ENCODE measurements around the gene CLDN9. TPM values are rescaled to one million over a fixed set of nuclear protein-coding genes. Genes with fewer than 3 reads are reported as not detected.
A peak's percentile ranks its signal among the peaks of the same experiment; 100 is the strongest.

The CLDN9 gene
- 1 to 10 TPM in 4 of 6 donors, under 1 TPM in 2; 0.57 to 5.9 (median 1.1) TPM for total RNA-seq

GRCh38 chr16:3012828-3013420 is at the start of gene CLDN9:
Gene CLDN9 (plus strand): TSS chr16:3012923. CDS start chr16:3013363, 440 bp downstream.
- ATAC-seq (ENCODE audit: low FRiP score in 2 of 2) (peak; percentile 37 to 62), DNase-seq (peak; percentile 76 to 85)
- Histone ChIP-seq H3K4me1 (peaks cover 12 to 39% (median 28%) of the 10 kb centered on the region in 4 donors), H3K36me3 (no peaks in the 10 kb centered on the region), H3K27me3 (peaks cover 0 to 8% (median 1%) of the 10 kb centered on the region in 4 donors), H3K27ac (peak within 1 kb of the TSS in 1 of 4 donors; percentile 26), H3K9me3 (no peaks in the 10 kb centered on the region), H3K4me3 (no peak within 1 kb of the TSS)
- WGBS, 2 donors: 27 to 61% methylated on average over 12 to 20 of the region's 27 CpGs
- no peak for TF ChIP-seq EP300 (IDR thresholded peaks at IDR 0.05)
- peak in 1 of 4 donors; percentile 51 for TF ChIP-seq POLR2A (IDR thresholded peaks at IDR 0.05)
- TF ChIP-seq CTCF (IDR thresholded peaks at IDR 0.05): no peak
- peak in 1 of 2 donors; percentile 65 for TF ChIP-seq POLR2AphosphoS5 (IDR thresholded peaks at IDR 0.05)

GRCh38 chr16:2963074-2963722 is 49.5 kb upstream of the CLDN9 start:
- no peak for ATAC-seq (ENCODE audit: low FRiP score in 2 of 2)
- TF ChIP-seq POLR2A (IDR thresholded peaks at IDR 0.05) (no peak), POLR2AphosphoS5 (IDR thresholded peaks at IDR 0.05) (no peak), CTCF (IDR thresholded peaks at IDR 0.05) (no peak), EP300 (IDR thresholded peaks at IDR 0.05) (no peak)
- Histone ChIP-seq H3K4me3 (peak overlapping the region in 2 of 4 donors; percentile 24 to 38), H3K27ac (no peak overlapping the region), H3K4me1 (peaks cover 37 to 58% (median 46%) of the 10 kb centered on the region in 4 donors), H3K9me3 (no peaks in the 10 kb centered on the region), H3K36me3 (no peaks in the 10 kb centered on the region), H3K27me3 (peaks cover 0 to 67% (median 48%) of the 10 kb centered on the region in 4 donors)
- peak in 1 of 2 donors; percentile 74 for DNase-seq
- 2 to 10% methylated on average over 2 to 23 of the region's 40 CpGs for WGBS, 2 donors

- Histone ChIP-seq H3K9me3 (no peaks in the 10 kb centered on the region), H3K36me3 (no peaks in the 10 kb centered on the region), H3K4me1 (peaks cover 43 to 65% (median 53%) of the 10 kb centered on the region in 4 donors), H3K27me3 (peaks cover 0 to 69% (median 48%) of the 10 kb centered on the region in 4 donors), H3K4me3 (peak within 1 kb of the TSS in 3 of 4 donors; percentile 24 to 41 (median 38)), H3K27ac (no peak within 1 kb of the TSS)
- no peak for ATAC-seq (ENCODE audit: low FRiP score in 2 of 2)
- TF ChIP-seq CTCF (IDR thresholded peaks at IDR 0.05): no peak
- no peak for TF ChIP-seq EP300 (IDR thresholded peaks at IDR 0.05)
- TF ChIP-seq POLR2AphosphoS5 (IDR thresholded peaks at IDR 0.05): no peak
- TF ChIP-seq POLR2A (IDR thresholded peaks at IDR 0.05): no peak
- WGBS, 2 donors: 0 to 1% methylated on average over 3 to 43 of the region's 60 CpGs
- DNase-seq: peak in 1 of 2 donors; percentile 85
Measured at GRCh38 chr16:2963723-2964474, 48.8 kb upstream of the CLDN9 start, which contains the start of gene KREMEN2. Gene KREMEN2 (plus strand): TSS chr16:2964275. CDS start chr16:2964521, 246 bp downstream.

GRCh38 chr16:2964475-2965336 is 48.0 kb upstream of the CLDN9 start:
- ATAC-seq (ENCODE audit: low FRiP score in 2 of 2) (no peak), DNase-seq (peak in 1 of 2 donors; percentile 89)
- no peaks in the 10 kb centered on the region for H3K36me3 ChIP-seq
- TF ChIP-seq POLR2A (IDR thresholded peaks at IDR 0.05): no peak
- WGBS, 2 donors: 2% methylated on average over 25 of the region's 68 CpGs; no CpG with 5 or more reads in 1 of the 2 donors
- H3K27me3 ChIP-seq: peaks cover 0 to 66% (median 48%) of the 10 kb centered on the region in 4 donors
- peaks cover 43 to 72% (median 54%) of the 10 kb centered on the region in 4 donors for H3K4me1 ChIP-seq
- H3K9me3 ChIP-seq: no peaks in the 10 kb centered on the region
- no peak overlapping the region for H3K27ac ChIP-seq
- H3K4me3 ChIP-seq: peak overlapping the region in 3 of 4 donors; percentile 24 to 41 (median 38)

Data from upper lobe of left lung (tissue), 6 donors.